Activated T-cell treated with anti-CD3 and anti-CD28 coated beads, Interleukin-2, amount 50 U/mL, for 48 hours (primary cell): Measurements from ENCODE around the gene SULT1C3.
"Not testable (repeated sequence)": the region's sequence is repeated elsewhere in the genome, so short reads cannot be mapped to it uniquely, and the experiment has no call there.

ENCODE experiments used
- DNase-seq, 2 experiments: peaks; one replicate each; pipeline ENCODE4 v3.0.0-alpha.2; 2020

Gene SULT1C3

GRCh38 chr2:108253106-108253505 is 13.3 kb downstream of the SULT1C3 start:
- no peak for DNase-seq

GRCh38 chr2:108257757-108258331 is 18.1 kb downstream of the SULT1C3 start:
- DNase-seq, result no peak

- DNase-seq, result no peak
Observed at GRCh38 chr2:108260773-108261172, 21.0 kb downstream of the SULT1C3 start.

- no peak for DNase-seq
Observed at GRCh38 chr2:108262036-108262435, 22.3 kb downstream of the SULT1C3 start.

- no peak for DNase-seq
Observed at GRCh38 chr2:108263401-108263800, 23.6 kb downstream of the SULT1C3 start.

- no peak for DNase-seq
Observed at GRCh38 chr2:108266218-108266617, 26.4 kb downstream of the SULT1C3 start.

- no peak for DNase-seq
Observed at GRCh38 chr2:108267101-108267500, 27.3 kb downstream of the SULT1C3 start.

GRCh38 chr2:108268001-108268400 is 28.2 kb downstream of the SULT1C3 start:
- DNase-seq, result no peak

- no peak for DNase-seq
Observed at GRCh38 chr2:108270346-108270745, 30.6 kb downstream of the SULT1C3 start.

- no peak for DNase-seq
Observed at GRCh38 chr2:108270768-108271506, 31.2 kb downstream of the SULT1C3 start.

GRCh38 chr2:108271691-108272253 is 32.0 kb downstream of the SULT1C3 start:
- no peak for DNase-seq

GRCh38 chr2:108278631-108279030 is 38.9 kb downstream of the SULT1C3 start:
- no peak for DNase-seq

GRCh38 chr2:108279468-108279867 is 39.7 kb downstream of the SULT1C3 start:
- no peak for DNase-seq

GRCh38 chr2:108280466-108280865 is 40.7 kb downstream of the SULT1C3 start:
- no peak for DNase-seq

- DNase-seq, result not testable (repeated sequence)
Observed at GRCh38 chr2:108284566-108284965, 44.8 kb downstream of the SULT1C3 start.

- no peak for DNase-seq
Observed at GRCh38 chr2:108285616-108286015, 45.8 kb downstream of the SULT1C3 start.

GRCh38 chr2:108287169-108287568 is 47.4 kb downstream of the SULT1C3 start:
- no peak for DNase-seq

- DNase-seq, result no peak
Observed at GRCh38 chr2:108288534-108289106, 48.9 kb downstream of the SULT1C3 start, which contains the start of gene SULT1C2. Gene SULT1C2, plus strand, starts transcription at chr2:108288895. Its CDS starts 4,773 bp downstream, at chr2:108293668.

GRCh38 chr2:108293850-108294249 is 54.1 kb downstream of the SULT1C3 start:
- DNase-seq, result no peak

GRCh38 chr2:108297436-108298141 is 57.8 kb downstream of the SULT1C3 start:
- DNase-seq, result no peak

- DNase-seq, result no peak
Observed at GRCh38 chr2:108301558-108301957, 61.8 kb downstream of the SULT1C3 start.

- no peak for DNase-seq
Observed at GRCh38 chr2:108304975-108305374, 65.2 kb downstream of the SULT1C3 start.

GRCh38 chr2:108305901-108306300 is 66.1 kb downstream of the SULT1C3 start:
- DNase-seq, result no peak
